HepG2 (cell line): ENCODE measurements around the gene ARL3.

Source experiments
- BHLHE40 ChIP-seq: IDR thresholded peaks from 2 replicates; pipeline ENCODE4 v1.6.1; 2011; ENCODE audit warnings: low read length, improper control_type of control experiment
- EP300 ChIP-seq, 3 experiments: sonication (generic) in 1 of 3; formaldehyde crosslinking in 1 of 3; IDR thresholded peaks; 2 replicates each; pipeline versions ENCODE4 v1.5.1 to v1.6.1; 2011 to 2020; ENCODE audit warnings: low read depth in 2 of 3, low read length in 2 of 3, borderline replicate concordance in 1 of 3, improper control_type of control experiment in 1 of 3, mild to moderate bottlenecking in 1 of 3, missing genetic modification reagents in 1 of 3, moderate library complexity in 1 of 3
- FOXJ3 ChIP-seq: sonication (generic); formaldehyde crosslinking; IDR thresholded peaks from 2 replicates; pipeline ENCODE4 v1.4.0; 2020; ENCODE audit warnings: missing genetic modification reagents, mild to moderate bottlenecking, borderline replicate concordance
- KDM5A ChIP-seq: fragments of 200-600 bp; sonication (generic); IDR thresholded peaks from 2 replicates; pipeline ENCODE4 v1.7.0; 2018; ENCODE audit warnings: antibody characterized with exemption, mild to moderate bottlenecking, low read length, borderline replicate concordance
- KDM5B ChIP-seq: sonication (generic); formaldehyde crosslinking; IDR thresholded peaks from 2 replicates; pipeline ENCODE4 v1.4.0; 2020; ENCODE audit warnings: missing genetic modification reagents, mild to moderate bottlenecking, borderline replicate concordance
- KLF13 ChIP-seq: sonication (generic); formaldehyde crosslinking; IDR thresholded peaks from 2 replicates; pipeline ENCODE4 v1.4.0; 2020; ENCODE audit warnings: mild to moderate bottlenecking, missing genetic modification reagents
- POLR2AphosphoS5 ChIP-seq: IDR thresholded peaks from 2 replicates; pipeline ENCODE4 v1.6.1; 2012; ENCODE audit warnings: low read depth, low read length
- RAD21 ChIP-seq: fragments of 450-650 bp; formaldehyde crosslinking; IDR thresholded peaks from 2 replicates; pipeline ENCODE4 v1.5.0; 2020; ENCODE audit warnings: mild to moderate bottlenecking
- TBP ChIP-seq: sonication (generic); formaldehyde crosslinking; IDR thresholded peaks from 2 replicates; pipeline ENCODE4 v1.5.0; 2020; ENCODE audit warnings: missing genetic modification reagents
- ZBTB40 ChIP-seq, 2 experiments: fragments of 450-650 bp in 1 of 2; sonication (generic) in 1 of 2; formaldehyde crosslinking in 1 of 2; IDR thresholded peaks; 2 replicates each; pipeline versions ENCODE4 v1.6.1 to v1.8.0; 2016 to 2022; ENCODE audit warnings: antibody characterized with exemption in 1 of 2, mild to moderate bottlenecking in 1 of 2, missing genetic modification reagents in 1 of 2
- ZFY ChIP-seq: sonication (generic); formaldehyde crosslinking; IDR thresholded peaks from 2 replicates; pipeline ENCODE4 v1.4.0; 2020; ENCODE audit warnings: missing genetic modification reagents
- ZNF24 ChIP-seq: fragments of 450-650 bp; IDR thresholded peaks from 2 replicates; pipeline ENCODE4 v1.6.1; 2017; ENCODE audit warnings: antibody characterized with exemption, mild to moderate bottlenecking

DNA sequence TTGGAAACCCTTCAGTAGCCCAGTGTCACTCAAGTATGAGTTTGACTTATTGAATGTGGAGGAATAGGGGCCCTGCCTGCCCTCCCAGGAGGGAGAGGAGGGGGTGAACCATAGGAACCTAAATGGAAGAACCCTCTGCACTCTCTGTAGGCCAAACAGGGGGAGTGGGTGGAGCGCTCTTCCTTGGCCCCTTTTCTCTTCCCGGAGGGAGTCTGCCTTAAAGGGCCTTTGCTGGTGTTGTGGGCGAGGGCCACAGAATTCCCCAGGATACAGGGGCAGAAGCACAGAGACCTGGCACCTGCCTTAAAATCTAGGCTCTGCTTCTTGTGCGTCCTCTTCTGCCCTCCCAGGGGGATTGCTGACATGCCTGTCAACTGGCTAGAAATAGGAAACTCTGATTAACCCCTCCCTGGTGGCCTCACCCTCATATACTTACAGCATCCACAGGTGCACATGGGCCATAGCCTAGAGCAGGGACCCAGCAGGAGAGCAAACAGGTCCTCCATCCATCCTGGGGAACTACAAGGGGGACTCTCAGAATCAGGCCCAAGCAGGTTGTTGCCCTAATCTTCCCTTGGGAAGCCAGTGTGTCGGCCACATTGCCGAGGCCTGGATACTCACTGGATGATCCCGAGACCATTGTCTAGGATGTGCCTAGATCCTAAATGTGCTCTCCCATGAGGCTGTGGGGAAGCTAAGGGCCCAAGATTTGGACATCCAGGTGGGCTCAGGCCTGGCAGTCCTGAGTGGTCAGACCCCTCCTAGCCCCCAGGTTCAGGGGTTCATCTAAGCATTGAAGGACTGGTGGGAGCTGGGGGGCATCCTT lies 66.5 kb downstream of the ARL3 start:
- TF ChIP-seq ZBTB40 (IDR thresholded peaks at IDR 0.05) (no peak), ZBTB40 (CRISPR knock-in tag; IDR thresholded peaks at IDR 0.05) (no peak), POLR2AphosphoS5 (no peak), FOXJ3 (CRISPR knock-in tag) (no peak), KLF13 (CRISPR knock-in tag) (no peak), TBP (CRISPR knock-in tag) (no peak), KDM5B (CRISPR knock-in tag) (no peak), RAD21 (CRISPR knock-in tag) (no peak), KDM5A (no peak), EP300 (IDR thresholded peaks at IDR 0.05; ENCODE audit: low read depth in 2 of 2, low read length in 2 of 2) (no peak), EP300 (CRISPR knock-in tag; IDR thresholded peaks at IDR 0.05; ENCODE audit: borderline replicate concordance) (no peak), BHLHE40 (no peak), ZNF24 (no peak), ZFY (CRISPR knock-in tag) (no peak)
